D341Med (cell line): ENCODE measurements around the gene CUL4B.
A peak's percentile ranks its signal among the peaks of the same experiment; 100 is the strongest.
"Not testable (repeated sequence)": the region's sequence is repeated elsewhere in the genome, so short reads cannot be mapped to it uniquely, and the experiment has no call there.

ENCODE experiments used
- DNase-seq: peaks from one replicate; pipeline ENCODE4 v3.0.0; 2012; ENCODE audit warnings: low spot score

The CUL4B gene

GRCh38 chrX:120560842-120561633, at the start of gene CUL4B:
Gene CUL4B, minus strand, starts transcription at chrX:120560962. Its CDS starts 324 bp downstream, at chrX:120560638.
- peak; percentile 83 for DNase-seq

- DNase-seq: peak; percentile 62
Measured at GRCh38 chrX:120604361-120604782, 43.6 kb upstream of the CUL4B start.

- DNase-seq: peak; percentile 76
Measured at GRCh38 chrX:120603707-120604360, 43.1 kb upstream of the CUL4B start, which contains the start of gene MCTS1. Gene MCTS1, plus strand, starts transcription at chrX:120604101. Its CDS starts 136 bp downstream, at chrX:120604237.

- no peak for DNase-seq
Measured at GRCh38 chrX:120585702-120586101, 24.9 kb upstream of the CUL4B start.

GRCh38 chrX:120575379-120576114, 14.8 kb upstream of the CUL4B start:
- DNase-seq: no peak

- not testable (repeated sequence) for DNase-seq
Measured at GRCh38 chrX:120573806-120574205, 13.0 kb upstream of the CUL4B start.

GRCh38 chrX:120570011-120570600, 9.3 kb upstream of the CUL4B start:
- no peak for DNase-seq

- no peak for DNase-seq
Measured at GRCh38 chrX:120568609-120569008, 7.8 kb upstream of the CUL4B start.

GRCh38 chrX:120568035-120568434, 7.3 kb upstream of the CUL4B start:
- DNase-seq: no peak

GRCh38 chrX:120566817-120567216, 6.1 kb upstream of the CUL4B start:
- DNase-seq: no peak

- DNase-seq: no peak
Measured at GRCh38 chrX:120564925-120565324, 4.2 kb upstream of the CUL4B start.

- no peak for DNase-seq
Measured at GRCh38 chrX:120562569-120562926, 1.8 kb upstream of the CUL4B start.

- DNase-seq: no peak
Measured at GRCh38 chrX:120561634-120562568, 1.1 kb upstream of the CUL4B start.

GRCh38 chrX:120560405-120560841, 339 bp downstream of the CUL4B start:
- DNase-seq: peak; percentile 9

GRCh38 chrX:120559804-120560203, 958 bp downstream of the CUL4B start:
- peak; percentile 17 for DNase-seq

- DNase-seq: no peak
Measured at GRCh38 chrX:120556251-120556650, 4.5 kb downstream of the CUL4B start.

- no peak for DNase-seq
Measured at GRCh38 chrX:120549483-120550452, 11.0 kb downstream of the CUL4B start.

- DNase-seq: no peak
Measured at GRCh38 chrX:120536061-120536460, 24.7 kb downstream of the CUL4B start.

- no peak for DNase-seq
Measured at GRCh38 chrX:120534413-120535205, 26.2 kb downstream of the CUL4B start.
